OCI-LY1 (cell line): ENCODE data around the gene MMEL1.

Experiments
- H2AFZ ChIP-seq: fragments of 200-600 bp; sonication (generic), shearing (Covaris generic); 2 replicates; pipeline ENCODE4 v1.6.0; 2014; ENCODE audit warnings: antibody characterized with exemption, mild to moderate bottlenecking, low read length
- H3F3A ChIP-seq: fragments of 200-600 bp; sonication (generic), shearing (Covaris generic); 2 replicates; pipeline ENCODE4 v1.6.0; 2014; ENCODE audit warnings: mild to moderate bottlenecking, antibody characterized with exemption, low read length, moderate library complexity; ENCODE audit not compliant: insufficient read depth
- H3K27ac ChIP-seq: fragments of 200-600 bp; sonication (generic); 2 replicates; pipeline ENCODE4 v1.5.1; 2014; ENCODE audit warnings: low read length, mixed run types, mild to moderate bottlenecking, low read depth; ENCODE audit not compliant: poor library complexity, severe bottlenecking
- H3K27me3 ChIP-seq: fragments of 200-600 bp; sonication (generic); 2 replicates; pipeline ENCODE4 v1.6.0; 2014; ENCODE audit warnings: antibody characterized with exemption, mild to moderate bottlenecking, low read length, moderate library complexity; ENCODE audit not compliant: insufficient read depth
- H3K36me3 ChIP-seq: fragments of 200-600 bp; sonication (generic); 2 replicates; pipeline ENCODE4 v1.6.1; 2014; ENCODE audit warnings: mild to moderate bottlenecking, antibody characterized with exemption, low read length, moderate library complexity, mixed read lengths; ENCODE audit not compliant: insufficient read depth
- H3K4me1 ChIP-seq: fragments of 200-600 bp; sonication (generic); 2 replicates; pipeline ENCODE4 v1.5.1; 2014; ENCODE audit warnings: mild to moderate bottlenecking, low read length, moderate library complexity; ENCODE audit not compliant: insufficient read depth, severe bottlenecking
- H3K4me2 ChIP-seq: fragments of 200-600 bp; sonication (generic), shearing (Covaris generic); 2 replicates; pipeline ENCODE4 v1.6.1; 2014; ENCODE audit warnings: low read length
- H3K4me3 ChIP-seq: fragments of 200-600 bp; sonication (generic); 2 replicates; pipeline ENCODE4 v1.5.1; 2014; ENCODE audit warnings: low read length, low read depth, mild to moderate bottlenecking, mixed read lengths; ENCODE audit not compliant: poor library complexity, severe bottlenecking
- H3K79me2 ChIP-seq: fragments of 200-600 bp; shearing (Covaris generic); 2 replicates; pipeline ENCODE4 v1.6.1; 2016; ENCODE audit warnings: mixed run types, low read length, mixed read lengths; ENCODE audit not compliant: insufficient read depth
- H3K9ac ChIP-seq: fragments of 200-600 bp; sonication (generic), shearing (Covaris generic); 2 replicates; pipeline ENCODE4 v1.6.1; 2014; ENCODE audit warnings: mild to moderate bottlenecking, low read length, mixed read lengths
- H3K9me2 ChIP-seq: fragments of 200-600 bp; sonication (generic), shearing (Covaris generic); 2 replicates; pipeline ENCODE4 v1.6.1; 2014; ENCODE audit warnings: low read depth, mild to moderate bottlenecking, low read length, mixed read lengths
- H3K9me3 ChIP-seq: fragments of 200-600 bp; shearing (Covaris generic); 2 replicates; pipeline ENCODE4 v1.6.1; 2014; ENCODE audit warnings: low read length, mixed read lengths
- H4K20me1 ChIP-seq: fragments of 200-600 bp; sonication (generic), shearing (Covaris generic); 2 replicates; pipeline ENCODE4 v1.6.0; 2016; ENCODE audit warnings: mild to moderate bottlenecking, low read length; ENCODE audit not compliant: insufficient read depth
- EZH2 ChIP-seq: fragments of 200-600 bp; sonication (generic), shearing (Covaris generic); IDR thresholded peaks from 2 replicates; pipeline ENCODE4 v1.8.0; 2017; ENCODE audit warnings: borderline replicate concordance, mixed run types, mild to moderate bottlenecking, antibody characterized with exemption, low read length, moderate library complexity, mixed read lengths
- TF ChIP-seq, protein P1 (sequence below): fragments of 200-600 bp; sonication (generic), shearing (Covaris generic); IDR thresholded peaks from 2 replicates; pipeline ENCODE4 v1.5.1; 2017; ENCODE audit warnings: mild to moderate bottlenecking, antibody characterized with exemption, low read length, moderate library complexity, mixed read lengths

MMEL1 gene

GRCh38 chr1:2636733-2637132 is 3.9 kb upstream of the MMEL1 start:
- Histone ChIP-seq H3F3A (no peaks in the 10 kb centered on the region), H2AFZ (no peak overlapping the region), H3K9me2 (no peaks in the 10 kb centered on the region), H4K20me1 (no peaks in the 10 kb centered on the region), H3K9me3 (peaks cover 13% of the 10 kb centered on the region), H3K36me3 (no peaks in the 10 kb centered on the region; the same call in 1 of the 2 replicates), H3K4me1 (peaks cover under 1% of the 10 kb centered on the region), H3K79me2 (no peaks in the 10 kb centered on the region), H3K4me2 (no peak overlapping the region), H3K27me3 (no peaks in the 10 kb centered on the region; the same call in 1 of the 2 replicates), H3K27ac (no peak overlapping the region), H3K9ac (no peak overlapping the region), H3K4me3 (no peak overlapping the region)
- TF ChIP-seq EZH2 = no peak
- TF ChIP-seq, protein P1, sequence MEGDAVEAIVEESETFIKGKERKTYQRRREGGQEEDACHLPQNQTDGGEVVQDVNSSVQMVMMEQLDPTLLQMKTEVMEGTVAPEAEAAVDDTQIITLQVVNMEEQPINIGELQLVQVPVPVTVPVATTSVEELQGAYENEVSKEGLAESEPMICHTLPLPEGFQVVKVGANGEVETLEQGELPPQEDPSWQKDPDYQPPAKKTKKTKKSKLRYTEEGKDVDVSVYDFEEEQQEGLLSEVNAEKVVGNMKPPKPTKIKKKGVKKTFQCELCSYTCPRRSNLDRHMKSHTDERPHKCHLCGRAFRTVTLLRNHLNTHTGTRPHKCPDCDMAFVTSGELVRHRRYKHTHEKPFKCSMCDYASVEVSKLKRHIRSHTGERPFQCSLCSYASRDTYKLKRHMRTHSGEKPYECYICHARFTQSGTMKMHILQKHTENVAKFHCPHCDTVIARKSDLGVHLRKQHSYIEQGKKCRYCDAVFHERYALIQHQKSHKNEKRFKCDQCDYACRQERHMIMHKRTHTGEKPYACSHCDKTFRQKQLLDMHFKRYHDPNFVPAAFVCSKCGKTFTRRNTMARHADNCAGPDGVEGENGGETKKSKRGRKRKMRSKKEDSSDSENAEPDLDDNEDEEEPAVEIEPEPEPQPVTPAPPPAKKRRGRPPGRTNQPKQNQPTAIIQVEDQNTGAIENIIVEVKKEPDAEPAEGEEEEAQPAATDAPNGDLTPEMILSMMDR = no peak

DNA sequence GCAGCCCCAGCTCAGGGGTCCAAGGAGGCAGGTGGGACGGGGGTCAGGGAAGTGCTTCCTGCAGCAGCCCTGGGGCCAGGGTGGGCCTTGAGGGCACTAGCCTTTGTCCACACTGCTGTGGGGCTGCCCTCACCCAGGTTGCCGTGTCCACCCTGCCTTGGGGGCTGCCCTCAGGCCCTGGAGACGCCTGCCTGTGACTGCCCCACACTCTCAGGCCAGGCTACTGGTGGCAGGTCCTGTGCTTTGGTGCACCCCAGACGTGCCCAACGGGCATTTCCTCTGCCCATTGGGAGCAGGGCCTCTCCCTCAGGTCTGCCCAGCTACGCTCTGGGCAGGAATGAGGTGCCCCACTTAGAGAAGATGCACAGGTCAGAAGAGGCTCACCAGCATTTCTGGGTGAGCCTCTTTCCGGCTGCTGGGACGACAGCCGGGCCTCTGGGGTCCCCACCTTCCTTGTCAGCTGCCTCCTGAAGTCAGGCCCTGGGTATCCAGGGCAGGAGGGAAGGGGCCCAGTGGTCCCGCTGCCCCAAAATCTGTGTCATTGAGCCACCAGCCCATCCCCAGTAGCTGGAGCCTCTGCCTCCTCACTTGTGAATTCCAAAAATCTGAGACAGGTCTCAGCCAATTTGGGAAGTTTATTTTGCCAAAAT is 2.7 kb upstream of the MMEL1 start:
- no peaks in the 10 kb centered on the region; the same call in 1 of the 2 replicates for H3K27me3 ChIP-seq
- no peak for TF ChIP-seq EZH2
- TF ChIP-seq, protein P1 = no peak
- H3K4me2 ChIP-seq = no peak overlapping the region
- H3K4me1 ChIP-seq = no peaks in the 10 kb centered on the region
- no peaks in the 10 kb centered on the region for H3F3A ChIP-seq
- H3K36me3 ChIP-seq = no peaks in the 10 kb centered on the region; the same call in 1 of the 2 replicates
- H3K9me2 ChIP-seq = no peaks in the 10 kb centered on the region
- no peak overlapping the region for H3K27ac ChIP-seq
- H4K20me1 ChIP-seq = no peaks in the 10 kb centered on the region
- no peak overlapping the region for H2AFZ ChIP-seq
- H3K9ac ChIP-seq = no peak overlapping the region
- peaks cover 13% of the 10 kb centered on the region for H3K9me3 ChIP-seq
- no peaks in the 10 kb centered on the region for H3K79me2 ChIP-seq
- H3K4me3 ChIP-seq = no peak overlapping the region

DNA sequence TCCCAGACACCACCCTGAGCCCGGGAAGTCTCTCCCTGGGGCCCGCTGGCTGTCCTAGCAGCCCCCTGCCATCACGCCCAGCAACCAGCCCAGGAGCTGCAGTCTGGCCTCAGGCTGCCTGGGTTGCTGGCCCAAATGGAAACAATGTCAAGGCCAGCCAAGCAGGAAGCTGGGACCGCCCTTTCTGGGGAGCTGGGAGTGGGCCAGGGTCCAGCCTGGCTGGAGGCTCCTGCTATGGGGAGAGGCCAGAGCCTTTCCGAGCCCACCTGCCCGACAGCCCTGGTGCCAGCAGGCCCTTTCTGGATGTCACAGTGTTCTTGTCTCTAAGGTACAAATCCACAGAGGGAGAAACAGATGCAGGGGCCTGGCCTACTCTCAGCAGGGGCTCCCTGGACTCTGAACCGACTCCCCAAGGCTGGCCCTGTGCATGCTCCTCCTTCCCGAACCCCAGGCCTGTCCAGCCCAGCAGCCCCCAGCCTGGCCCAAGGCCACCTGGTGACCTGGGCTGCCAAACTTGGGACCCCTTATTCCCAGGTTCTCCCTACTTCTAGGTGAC is 1.2 kb upstream of the MMEL1 start:
- H3K4me2 ChIP-seq = no peak overlapping the region
- no peaks in the 10 kb centered on the region for H3K4me1 ChIP-seq
- peaks cover 13% of the 10 kb centered on the region for H3K9me3 ChIP-seq
- H3K27ac ChIP-seq = no peak overlapping the region
- no peaks in the 10 kb centered on the region; the same call in 1 of the 2 replicates for H3K36me3 ChIP-seq
- no peaks in the 10 kb centered on the region for H4K20me1 ChIP-seq
- H3K79me2 ChIP-seq = no peaks in the 10 kb centered on the region
- no peak overlapping the region for H2AFZ ChIP-seq
- no peaks in the 10 kb centered on the region; the same call in 1 of the 2 replicates for H3K27me3 ChIP-seq
- no peak overlapping the region for H3K4me3 ChIP-seq
- no peak overlapping the region for H3K9ac ChIP-seq
- TF ChIP-seq, protein P1 = no peak
- no peak for TF ChIP-seq EZH2
- H3F3A ChIP-seq = no peaks in the 10 kb centered on the region
- H3K9me2 ChIP-seq = no peaks in the 10 kb centered on the region
